Kidney (tissue), 14 donors: ENCODE results near the gene SETDB2. TPM values are rescaled to one million over a fixed set of nuclear protein-coding genes. Genes with fewer than 3 reads are reported as not detected.

ENCODE experiments used
- DNase-seq, 5 donors: peaks; one replicate each; pipeline ENCODE4 v3.0.0-alpha.2; 2013 to 2020
- FAIRE-seq: peaks from 2 replicates; lab custom pipeline; 2012; peaks lifted over from hg19 to GRCh38; lab: Jason Lieb, UNC
- H3K27ac ChIP-seq, 2 donors: one replicate each; pipeline ENCODE4 v1.7.0; 2013; ENCODE audit warnings: low read depth in 2 of 2, low read length in 2 of 2, inconsistent platforms in 1 of 2
- H3K27me3 ChIP-seq: one replicate; pipeline ENCODE4 v1.7.1; 2013; ENCODE audit warnings: low read length, inconsistent platforms; ENCODE audit not compliant: control insufficient read depth, insufficient read depth
- H3K36me3 ChIP-seq, 3 donors: one replicate each; pipeline versions ENCODE4 v1.7.0 to v1.7.1; 2013; ENCODE audit warnings: low read length in 3 of 3, control low read depth in 1 of 3, inconsistent platforms in 1 of 3; ENCODE audit not compliant: insufficient read depth in 3 of 3, control insufficient read depth in 2 of 3
- H3K4me1 ChIP-seq, 3 donors: one replicate each; pipeline versions ENCODE4 v1.7.0 to v1.7.1; 2013; ENCODE audit warnings: low read length in 3 of 3, inconsistent platforms in 1 of 3, low read depth in 1 of 3; ENCODE audit not compliant: control insufficient read depth in 2 of 3, insufficient read depth in 2 of 3
- H3K4me3 ChIP-seq, 3 donors: one replicate each; pipeline versions ENCODE4 v1.7.0 to v1.8.1; 2013; ENCODE audit warnings: low read length in 3 of 3, control low read depth in 1 of 3, inconsistent platforms in 1 of 3
- H3K9ac ChIP-seq, 3 donors: one replicate each; pipeline versions ENCODE4 v1.7.0 to v1.7.1; 2013; ENCODE audit warnings: low read length in 3 of 3, control low read depth in 1 of 3, inconsistent platforms in 1 of 3
- H3K9me3 ChIP-seq, 3 donors: one replicate each; pipeline versions ENCODE4 v1.7.0 to v1.7.1; 2013; ENCODE audit warnings: low read length in 3 of 3, control low read depth in 1 of 3, inconsistent platforms in 1 of 3; ENCODE audit not compliant: control insufficient read depth in 2 of 3, insufficient read depth in 1 of 3
- intact Hi-C: fragments of 100-400 bp; cut with DNase I; formaldehyde crosslinking; loops from one replicate; pipeline ENCODE4 v1.11.1; 2022
- polyA plus RNA-seq: library from polyadenylated mRNA; stranded (reverse); fragments of 350-450 nt; fragmentation: Illumina TruSeq; extraction: RNeasy Lipid Tissue Mini Kit (QIAGEN cat#74804); gene quantifications from one replicate; pipeline ENCODE4 v1.2.3, GENCODE V29; 2014; ENCODE audit warnings: low read depth, low replicate concordance; ENCODE audit not compliant: insufficient read depth
- total RNA-seq: library from RNA; stranded (reverse); fragmentation: NEBNext Ultra II Directional; extraction: Animal tissue kit (Norgen Biotek cat#: 25700); gene quantifications from one replicate; pipeline ENCODE4 v1.2.1, GENCODE V29; 2021
- TF ChIP-seq, protein P1 (sequence below): IDR thresholded peaks from 3 replicates; pipeline ENCODE4 v1.5.1; 2012; ENCODE audit warnings: mild to moderate bottlenecking, moderate library complexity, borderline replicate concordance; ENCODE audit not compliant: insufficient read depth; ENCODE audit errors: extremely low read depth
- donor health status: control.
- donor health status: control.
- donor health status: control.
- donor health status: control.
- donor health status: control.
- donor health status: DM: yes; HTN: yes; CAD: no.
- donor health status: Normal renal cell carcinoma (clear cell type).

The SETDB2 gene
- total and polyA plus RNA-seq, 2 donors from 2014 or later = 5.7 to 15.1 TPM

GRCh38 chr13:49421391-49421790 is 22.7 kb upstream of the SETDB2 start:
- TF ChIP-seq, protein P1, sequence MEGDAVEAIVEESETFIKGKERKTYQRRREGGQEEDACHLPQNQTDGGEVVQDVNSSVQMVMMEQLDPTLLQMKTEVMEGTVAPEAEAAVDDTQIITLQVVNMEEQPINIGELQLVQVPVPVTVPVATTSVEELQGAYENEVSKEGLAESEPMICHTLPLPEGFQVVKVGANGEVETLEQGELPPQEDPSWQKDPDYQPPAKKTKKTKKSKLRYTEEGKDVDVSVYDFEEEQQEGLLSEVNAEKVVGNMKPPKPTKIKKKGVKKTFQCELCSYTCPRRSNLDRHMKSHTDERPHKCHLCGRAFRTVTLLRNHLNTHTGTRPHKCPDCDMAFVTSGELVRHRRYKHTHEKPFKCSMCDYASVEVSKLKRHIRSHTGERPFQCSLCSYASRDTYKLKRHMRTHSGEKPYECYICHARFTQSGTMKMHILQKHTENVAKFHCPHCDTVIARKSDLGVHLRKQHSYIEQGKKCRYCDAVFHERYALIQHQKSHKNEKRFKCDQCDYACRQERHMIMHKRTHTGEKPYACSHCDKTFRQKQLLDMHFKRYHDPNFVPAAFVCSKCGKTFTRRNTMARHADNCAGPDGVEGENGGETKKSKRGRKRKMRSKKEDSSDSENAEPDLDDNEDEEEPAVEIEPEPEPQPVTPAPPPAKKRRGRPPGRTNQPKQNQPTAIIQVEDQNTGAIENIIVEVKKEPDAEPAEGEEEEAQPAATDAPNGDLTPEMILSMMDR = peak; percentile 36
- DNase-seq = peak in 1 of 5 donors; percentile 23
- Histone ChIP-seq H3K36me3 (no peaks in the 10 kb centered on the region), H3K9ac (no peak overlapping the region), H3K4me1 (no peaks in the 10 kb centered on the region), H3K27me3 (no peaks in the 10 kb centered on the region), H3K27ac (no peak overlapping the region), H3K9me3 (no peaks in the 10 kb centered on the region), H3K4me3 (no peak overlapping the region)
- intact Hi-C loops = no loop called here
- no peak for FAIRE-seq

DNA sequence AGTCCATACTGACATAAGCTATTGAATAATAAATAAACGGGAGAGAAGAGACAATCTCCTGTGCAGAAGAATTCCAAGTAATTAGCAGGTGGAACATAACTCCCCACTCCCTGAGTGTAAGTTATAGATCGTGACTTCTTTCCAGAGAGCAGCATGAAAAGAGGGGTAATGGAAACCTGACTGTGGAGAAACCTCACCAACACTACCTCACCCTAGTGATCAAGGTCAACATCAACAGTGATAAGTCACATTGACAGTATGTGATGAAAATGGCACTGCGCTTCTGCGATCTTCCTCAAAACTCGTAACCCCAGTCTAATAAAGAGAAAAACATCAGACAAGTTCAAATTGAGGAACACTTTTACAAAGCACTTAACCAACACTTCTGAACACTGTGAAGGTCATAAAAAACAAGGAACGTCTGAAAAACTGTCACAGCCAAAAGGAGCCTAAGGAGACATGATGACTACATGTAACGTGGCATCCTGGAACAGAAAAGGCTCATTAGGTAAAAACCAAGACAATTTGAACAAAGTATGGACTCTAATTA is 20.0 kb upstream of the SETDB2 start:
- H3K4me3 ChIP-seq = no peak overlapping the region

DNA sequence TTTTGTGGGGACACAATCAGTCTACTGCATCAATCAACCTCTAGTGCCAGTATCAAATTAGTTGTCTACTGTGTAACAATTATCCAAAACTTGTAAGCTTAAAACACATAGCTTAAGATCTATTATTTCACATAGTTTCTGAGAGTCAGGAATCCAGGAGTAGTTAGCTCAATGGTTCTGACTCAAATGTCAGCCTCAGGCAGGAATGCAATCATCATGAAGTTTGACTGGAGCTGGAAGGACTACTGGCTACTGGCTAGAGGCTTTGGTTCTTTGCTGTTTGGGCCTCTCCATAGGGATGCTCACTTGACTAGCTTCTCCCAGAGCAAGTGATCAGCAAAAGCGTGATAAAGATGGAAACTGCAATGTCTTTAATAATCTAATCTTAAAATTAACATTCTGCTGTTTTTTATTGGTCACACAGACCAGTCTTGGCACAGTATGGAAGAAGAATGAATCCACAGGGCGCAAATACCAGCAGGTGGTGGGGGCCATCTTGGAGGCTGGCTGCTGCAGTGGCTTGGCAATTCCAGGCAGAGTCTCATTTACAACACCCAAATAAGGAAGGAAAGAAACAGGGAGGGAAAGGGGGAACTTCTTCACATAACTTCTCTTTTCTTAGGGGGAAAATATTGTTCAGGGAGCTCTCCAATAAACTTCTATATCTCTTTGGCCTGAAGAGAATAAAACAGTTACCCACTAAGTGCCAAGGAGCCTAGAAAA is 15.9 kb upstream of the SETDB2 start:
- Histone ChIP-seq H3K4me1 (no peaks in the 10 kb centered on the region), H3K9ac (no peak overlapping the region), H3K27ac (no peak overlapping the region), H3K4me3 (no peak overlapping the region), H3K27me3 (no peaks in the 10 kb centered on the region), H3K9me3 (no peaks in the 10 kb centered on the region), H3K36me3 (no peaks in the 10 kb centered on the region)
- DNase-seq = peak in 2 of 5 donors; percentile 30 to 50
- TF ChIP-seq, protein P1 = no peak
- no peak for FAIRE-seq
- intact Hi-C loops = no loop called here

More for the DNA sequence above, 20.0 kb upstream of the SETDB2 start:
- DNase-seq (peak in 3 of 5 donors; percentile 33 to 79 (median 77)), FAIRE-seq (no peak)
- no peaks in the 10 kb centered on the region for H3K36me3 ChIP-seq
- H3K27me3 ChIP-seq = no peaks in the 10 kb centered on the region
- H3K9me3 ChIP-seq = no peaks in the 10 kb centered on the region
- H3K4me1 ChIP-seq = no peaks in the 10 kb centered on the region
- no peak overlapping the region for H3K9ac ChIP-seq
- intact Hi-C loops = no loop called here
- TF ChIP-seq, protein P1 = no peak
- H3K27ac ChIP-seq = no peak overlapping the region
